ENCODE data around the gene IFT52.

IFT52 gene, protein sequence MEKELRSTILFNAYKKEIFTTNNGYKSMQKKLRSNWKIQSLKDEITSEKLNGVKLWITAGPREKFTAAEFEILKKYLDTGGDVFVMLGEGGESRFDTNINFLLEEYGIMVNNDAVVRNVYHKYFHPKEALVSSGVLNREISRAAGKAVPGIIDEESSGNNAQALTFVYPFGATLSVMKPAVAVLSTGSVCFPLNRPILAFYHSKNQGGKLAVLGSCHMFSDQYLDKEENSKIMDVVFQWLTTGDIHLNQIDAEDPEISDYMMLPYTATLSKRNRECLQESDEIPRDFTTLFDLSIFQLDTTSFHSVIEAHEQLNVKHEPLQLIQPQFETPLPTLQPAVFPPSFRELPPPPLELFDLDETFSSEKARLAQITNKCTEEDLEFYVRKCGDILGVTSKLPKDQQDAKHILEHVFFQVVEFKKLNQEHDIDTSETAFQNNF

DNA sequence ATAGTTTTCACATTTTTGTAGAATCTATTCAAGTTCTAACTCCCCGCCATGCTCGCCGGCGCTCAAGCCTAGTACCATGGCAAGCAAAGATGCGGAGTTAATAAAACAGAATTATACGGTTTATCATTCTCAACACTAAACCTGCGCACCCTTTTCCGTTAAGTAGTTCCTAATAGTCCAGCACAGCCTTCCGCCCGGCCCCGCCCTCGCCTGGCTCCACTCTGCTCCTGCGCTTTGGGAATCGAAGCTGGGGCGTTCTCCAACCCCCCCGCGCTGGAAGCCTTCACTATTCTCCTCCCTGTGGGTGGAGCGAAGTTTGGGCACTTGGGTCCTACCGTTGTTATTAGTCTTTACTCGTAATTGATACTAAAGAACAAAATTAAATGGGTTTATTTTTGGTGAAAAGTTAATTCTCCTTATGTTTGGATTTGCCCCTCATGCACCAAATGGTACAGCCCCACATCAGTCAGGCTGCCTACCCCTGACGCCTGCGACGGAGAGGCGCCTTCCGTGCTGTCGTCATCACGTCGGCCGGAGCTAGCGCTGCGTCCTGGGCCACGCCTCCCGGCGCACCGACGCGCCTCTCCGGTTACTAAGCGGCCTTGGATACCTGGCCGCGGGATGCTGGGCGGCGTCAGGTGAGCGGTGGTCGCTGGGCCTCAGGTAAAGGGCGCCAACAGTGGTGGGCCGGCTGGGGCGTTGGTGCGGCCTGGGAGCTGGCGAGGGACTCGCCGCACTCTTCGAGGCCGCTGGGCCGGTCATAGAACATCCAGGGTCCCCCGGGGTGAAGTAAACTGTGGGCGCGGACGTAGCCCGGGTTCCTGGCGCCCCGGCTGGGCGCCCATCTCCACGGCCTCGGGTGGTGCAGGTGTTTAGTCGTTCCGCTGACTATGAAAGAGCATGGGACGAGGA lies at the start of gene IFT52:
Gene IFT52, plus strand, starts transcription at position 546 of the 912 bp plus-strand sequence. CDS start 3,762 bp downstream, outside the sequence.
- DNase-seq: peak; percentile 90

DNA sequence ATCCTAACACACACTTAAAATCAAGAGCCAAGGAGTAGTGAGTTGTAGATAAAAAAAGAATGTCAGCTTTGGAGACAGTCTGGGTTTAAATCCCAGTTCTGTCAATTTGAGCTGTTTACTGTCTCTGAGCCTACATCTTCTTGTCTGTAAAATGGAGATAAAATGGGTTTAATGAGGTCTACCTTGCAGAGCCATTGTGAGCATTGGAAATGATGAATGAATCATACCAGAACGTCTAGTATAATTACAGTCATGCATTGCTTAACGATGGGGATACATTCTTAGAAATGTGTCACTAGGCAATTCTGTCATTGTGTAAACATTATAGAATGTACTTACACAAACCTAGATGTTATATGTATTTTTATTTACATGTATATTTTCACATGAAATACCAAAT lies 49.5 kb upstream of the IFT52 start:
- peak; percentile 32 for DNase-seq

DNA sequence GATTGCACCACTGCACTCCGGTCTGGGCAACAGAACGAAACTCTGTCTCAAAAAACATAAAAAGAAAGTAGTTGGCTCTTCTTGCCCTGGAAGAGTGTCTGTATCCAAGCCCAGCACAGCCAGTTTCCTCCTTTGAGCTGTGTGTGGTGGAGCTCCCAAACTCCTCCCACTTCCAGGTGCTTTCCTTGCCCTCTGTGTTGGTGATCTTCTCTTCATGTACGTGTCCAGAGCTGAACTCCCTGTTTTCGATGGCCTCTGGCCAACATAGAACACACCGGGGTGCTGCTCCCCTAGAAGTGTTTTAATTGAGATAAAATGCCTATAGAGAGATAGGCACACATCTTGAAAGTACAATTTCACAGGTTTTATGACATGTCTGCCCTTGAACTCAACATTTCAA lies 48.6 kb upstream of the IFT52 start:
- no peak for DNase-seq

DNA sequence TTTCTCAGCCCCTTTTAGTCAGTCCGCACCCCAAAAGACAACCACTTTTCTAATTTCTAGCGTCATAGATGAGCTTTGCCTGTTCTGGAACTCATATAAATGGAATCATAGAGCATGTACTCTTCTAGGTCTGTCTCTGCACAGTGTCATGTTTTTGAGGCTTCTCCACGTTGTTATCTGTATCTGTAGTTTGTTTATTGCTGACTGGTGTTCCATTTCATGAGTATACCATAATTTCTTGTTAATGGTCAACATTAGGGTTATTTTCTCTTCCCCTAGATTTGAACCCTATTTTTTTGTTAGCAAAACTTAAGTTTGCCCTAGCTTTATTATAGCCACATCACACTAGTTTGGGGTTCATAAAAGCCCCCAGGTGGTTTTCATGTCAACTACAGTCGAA lies 48.1 kb upstream of the IFT52 start:
- DNase-seq: no peak

DNA sequence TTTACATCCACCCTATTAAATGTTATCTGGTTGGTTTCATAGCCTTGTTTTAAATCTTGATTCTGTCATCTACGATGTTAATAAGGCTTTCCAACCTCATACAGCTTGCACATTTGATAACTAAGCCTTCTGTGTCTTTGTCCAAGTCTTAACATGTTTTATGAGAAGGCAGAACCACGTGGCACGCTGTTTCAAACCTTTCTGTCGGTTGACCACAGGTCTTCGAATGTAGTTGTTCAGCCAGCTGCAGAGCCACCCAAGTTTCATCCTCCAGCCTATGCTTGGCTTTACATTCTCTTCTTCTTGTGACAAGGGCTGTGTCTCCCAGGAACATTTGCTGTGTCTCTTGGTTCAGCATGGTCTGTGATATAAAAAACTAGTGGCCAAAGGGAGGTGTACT lies 47.6 kb upstream of the IFT52 start:
- no peak for DNase-seq

DNA sequence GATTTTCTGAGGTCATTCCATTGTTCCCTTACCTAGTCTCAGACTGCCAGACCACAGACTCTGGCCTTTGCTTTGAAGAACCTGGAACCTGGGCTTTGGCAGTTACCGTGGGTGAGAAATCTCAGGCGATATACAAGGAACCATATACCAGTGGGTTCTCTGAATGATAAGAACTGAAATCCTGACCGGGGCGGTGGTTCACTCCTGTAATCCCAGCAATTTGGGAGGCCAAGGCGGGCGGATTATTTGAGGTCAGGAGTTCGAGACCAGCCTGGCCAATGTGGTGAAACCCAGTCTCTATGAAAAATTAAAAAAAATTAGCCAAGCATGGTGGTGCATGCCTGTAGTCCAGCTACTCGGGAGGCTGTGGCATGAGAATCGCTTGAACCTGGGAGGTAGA lies 46.2 kb upstream of the IFT52 start:
- DNase-seq: no peak

DNA sequence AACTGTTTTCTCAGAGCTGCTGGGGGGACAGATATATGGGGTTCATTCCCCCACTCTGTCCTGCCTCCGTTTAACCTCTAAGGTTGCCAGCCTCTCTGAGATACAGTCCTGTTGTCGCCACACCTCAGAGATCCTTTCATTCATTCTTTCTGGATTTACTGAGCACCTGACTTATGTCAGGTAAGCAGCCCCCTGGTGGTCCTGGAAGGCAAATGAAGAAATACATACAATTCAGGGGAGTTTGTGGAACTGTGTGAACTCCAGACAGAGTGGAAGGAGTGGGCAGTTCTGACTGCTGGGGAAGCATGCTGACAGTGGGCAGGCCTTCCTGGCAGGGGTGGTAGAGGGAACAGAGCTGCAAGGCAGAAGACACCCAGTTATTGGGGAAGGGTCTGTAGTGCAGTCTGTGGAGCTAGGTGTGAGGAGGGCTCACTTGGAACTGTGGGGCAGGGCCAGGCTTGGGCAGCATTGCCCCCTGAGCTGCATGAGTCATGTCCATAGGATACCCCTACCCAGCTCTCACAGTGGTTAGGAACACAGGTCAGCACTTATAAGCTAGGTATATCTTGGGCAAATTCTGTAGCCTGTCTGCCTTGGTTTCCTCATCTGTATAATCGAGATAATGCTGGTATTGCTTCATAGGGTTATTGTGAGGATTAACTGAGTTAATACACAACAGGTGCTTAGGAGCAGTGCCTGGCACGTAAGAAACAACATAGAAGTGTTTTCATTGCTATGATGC lies 44.7 kb upstream of the IFT52 start:
- DNase-seq: no peak

DNA sequence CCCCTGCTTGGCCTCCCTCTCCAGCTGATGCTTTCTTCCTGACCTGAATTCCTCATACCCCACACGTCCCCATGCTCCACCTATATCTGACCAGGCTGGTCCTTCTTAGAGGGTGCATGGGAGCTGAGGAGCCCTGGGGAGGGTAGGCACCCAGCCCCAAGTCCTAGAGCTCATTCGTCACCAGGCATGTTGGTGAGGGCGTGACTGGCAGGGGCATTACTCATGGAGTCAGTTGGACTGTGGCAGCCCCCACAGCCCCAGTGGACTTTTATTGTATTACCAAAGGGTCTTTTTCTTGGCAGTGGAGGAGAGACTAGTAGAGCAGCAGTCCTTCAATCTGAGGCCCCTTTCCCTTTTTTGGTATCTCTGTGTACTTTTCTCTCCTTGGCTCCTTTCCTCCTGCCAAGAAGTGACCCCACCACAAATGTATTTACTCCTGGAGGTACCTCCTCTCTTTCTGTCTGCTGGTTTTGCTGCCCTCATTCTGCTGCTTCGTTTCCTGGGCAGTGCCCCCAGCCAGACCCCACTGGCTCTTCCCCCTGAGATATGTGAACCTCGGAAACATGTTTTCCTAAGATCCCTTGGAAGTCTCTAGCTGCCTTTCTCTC lies 42.4 kb upstream of the IFT52 start:
- no peak for DNase-seq

DNA sequence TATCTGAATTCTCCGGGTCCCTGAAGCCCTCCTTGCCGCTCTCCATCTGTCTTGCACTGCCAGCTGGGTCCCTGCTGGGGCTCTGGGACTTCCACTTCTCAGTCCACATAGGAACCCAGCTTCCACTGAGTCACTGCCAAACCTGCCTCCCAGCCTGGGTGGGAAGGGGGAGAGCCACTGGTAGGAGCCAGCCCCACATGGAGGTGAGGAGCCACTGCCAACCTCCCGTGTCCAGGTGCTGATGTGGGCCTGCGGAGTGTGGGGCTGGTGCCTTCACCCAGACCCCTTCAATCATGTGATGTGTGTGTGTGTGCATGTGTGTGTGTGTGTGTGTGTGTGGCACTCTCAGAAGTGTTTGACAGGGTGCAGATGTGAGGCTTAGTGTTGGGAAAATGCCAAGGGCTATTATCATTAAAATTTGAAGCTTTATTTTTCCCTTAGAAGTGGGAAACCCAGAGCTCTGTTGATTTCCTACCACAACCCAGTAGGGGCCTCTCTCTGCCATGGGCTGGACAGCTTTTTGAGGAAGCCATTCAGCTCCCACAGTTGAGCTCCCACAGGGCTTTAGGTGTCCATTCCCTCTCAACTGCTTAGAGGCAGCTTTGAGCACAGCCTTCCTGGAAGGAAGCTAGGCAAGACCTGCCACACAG lies 41.2 kb upstream of the IFT52 start:
- DNase-seq: no peak

DNA sequence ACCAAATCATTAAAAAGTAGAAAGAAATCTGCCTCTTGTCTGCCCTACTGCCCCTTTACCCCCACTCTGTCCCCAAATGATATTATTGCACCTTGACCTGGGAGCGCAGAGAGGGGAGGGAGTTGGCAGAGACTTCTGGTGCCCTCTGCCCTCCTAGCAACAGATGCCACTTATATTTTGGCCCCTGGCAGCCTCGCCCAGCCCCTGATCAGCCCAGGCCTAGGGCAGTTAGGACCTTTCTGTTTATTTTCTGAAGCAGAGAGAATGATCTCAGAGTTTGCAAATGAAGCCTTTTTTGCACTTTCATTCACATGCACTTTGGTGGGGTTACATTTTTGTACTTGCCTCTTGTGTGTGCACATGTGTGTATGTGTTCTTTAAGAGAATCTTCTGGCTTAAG lies 40.3 kb upstream of the IFT52 start:
- DNase-seq: no peak

DNA sequence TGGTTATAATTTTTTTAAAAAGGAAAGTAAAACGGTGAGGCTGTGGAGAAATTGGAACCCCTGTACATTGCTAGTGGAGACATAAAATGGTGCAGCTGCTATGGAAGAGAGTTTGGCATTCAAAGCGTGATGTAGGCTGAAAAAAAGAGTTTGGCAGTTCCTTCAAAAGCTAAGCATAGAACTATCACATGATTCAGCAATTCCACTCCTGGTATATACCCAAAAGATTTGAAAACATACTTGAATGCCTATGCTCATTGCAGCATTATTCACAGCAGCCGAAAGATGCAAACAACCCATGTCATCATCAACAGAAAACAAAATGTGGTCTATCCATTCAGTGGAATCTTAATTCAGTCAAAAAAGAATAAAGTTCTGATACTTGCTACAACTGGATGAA lies 36.4 kb upstream of the IFT52 start:
- DNase-seq: no peak

DNA sequence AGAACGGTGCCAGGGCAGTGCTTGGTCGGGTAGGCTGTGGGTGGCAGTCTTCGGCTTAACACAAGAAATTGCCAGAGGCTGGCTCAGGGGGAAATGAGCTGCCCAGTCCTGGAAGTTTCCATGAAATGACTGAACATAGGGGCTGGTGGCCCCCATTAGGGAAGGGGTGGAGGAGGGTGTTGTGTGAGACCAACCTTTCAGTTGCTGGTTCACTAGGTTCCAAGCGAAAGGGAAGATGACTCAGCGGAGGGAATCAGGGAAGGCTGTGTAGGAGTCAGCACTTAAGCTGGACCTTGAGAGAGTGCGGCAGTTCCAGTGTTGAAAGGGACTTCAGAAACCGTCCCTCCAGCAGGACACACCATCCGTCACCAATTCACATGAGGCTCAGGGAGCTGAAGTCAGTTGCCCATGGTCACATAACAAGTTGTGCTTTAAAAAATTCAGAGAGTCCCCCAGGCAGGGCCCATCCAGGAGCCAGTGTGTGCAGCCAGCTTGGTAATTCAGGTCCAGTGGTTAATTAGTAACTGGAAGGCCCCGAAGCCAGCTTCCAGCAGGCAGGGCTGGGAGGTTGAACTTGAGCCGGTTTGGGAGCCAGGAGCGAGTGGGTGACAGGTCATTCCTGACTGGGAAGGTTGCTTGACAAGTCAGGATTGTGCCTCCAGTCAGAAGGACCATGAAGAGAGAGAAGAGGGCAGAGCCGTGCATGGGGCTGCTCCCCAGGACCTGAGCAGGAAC lies 32.2 kb upstream of the IFT52 start, which contains the start of gene SGK2:
Gene SGK2, plus strand, starts transcription at position 616 of the 735 bp plus-strand sequence. CDS start 7,469 bp downstream, outside the sequence.
- peak; percentile 8 for DNase-seq

DNA sequence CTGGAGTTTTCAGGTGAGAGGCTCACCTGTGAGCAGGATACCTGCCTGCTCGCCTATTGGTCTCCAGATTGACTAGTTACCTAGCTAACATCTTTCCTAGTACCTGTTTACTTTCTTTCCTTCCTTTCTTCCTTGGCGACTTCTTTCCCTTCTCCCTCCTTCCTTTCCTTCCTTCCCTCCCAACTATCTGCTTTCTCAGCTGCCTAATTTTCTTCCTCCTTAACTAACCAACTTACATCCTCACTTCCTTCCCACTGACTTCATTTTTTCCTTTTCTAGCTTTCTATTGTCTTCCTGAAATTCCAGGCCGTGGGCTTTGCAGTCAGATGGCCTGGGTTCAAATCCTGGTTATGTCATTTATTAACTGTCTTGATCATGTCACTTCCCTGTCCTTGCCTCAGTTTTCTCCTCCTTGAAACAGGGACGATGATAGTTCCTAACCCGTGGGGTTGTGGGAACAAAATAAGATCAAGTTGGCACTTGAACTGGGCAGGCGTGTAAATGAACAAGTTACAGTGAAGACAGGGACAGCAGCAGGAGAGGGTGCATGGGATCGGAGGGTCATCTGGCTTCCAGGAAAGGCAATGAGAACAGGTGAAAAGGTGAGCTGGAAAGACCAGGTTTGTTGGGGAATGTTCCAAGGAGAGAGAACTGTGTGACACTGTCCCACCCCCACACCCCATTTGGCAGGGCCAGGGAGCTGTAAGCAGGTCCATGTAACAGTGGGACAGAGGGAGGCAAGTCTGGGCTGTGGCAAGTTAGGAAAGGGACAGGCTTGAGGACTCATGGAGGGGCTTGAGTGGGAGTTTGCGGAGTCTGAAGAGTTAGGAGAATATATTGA lies 31.4 kb upstream of the IFT52 start:
- no peak for DNase-seq

DNA sequence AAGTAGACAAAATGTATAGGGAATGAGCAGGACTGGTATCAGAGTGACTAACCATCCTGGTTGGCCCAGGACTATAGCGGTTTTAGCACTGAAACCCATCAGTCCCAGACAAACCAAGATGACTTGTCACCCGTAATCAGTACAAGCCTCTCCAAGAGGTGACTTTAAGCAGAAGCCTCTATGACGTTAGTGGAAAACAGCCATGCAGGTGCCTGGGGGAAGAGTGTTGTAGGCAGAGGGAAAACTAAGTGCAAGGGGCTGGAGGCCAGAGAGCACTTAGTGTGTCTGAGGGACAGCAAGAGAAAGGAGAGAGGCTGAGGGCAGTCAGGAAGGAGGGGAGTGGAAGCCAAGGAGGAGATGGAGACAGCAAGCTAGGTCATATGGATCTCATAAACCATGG lies 29.8 kb upstream of the IFT52 start:
- DNase-seq: no peak

DNA sequence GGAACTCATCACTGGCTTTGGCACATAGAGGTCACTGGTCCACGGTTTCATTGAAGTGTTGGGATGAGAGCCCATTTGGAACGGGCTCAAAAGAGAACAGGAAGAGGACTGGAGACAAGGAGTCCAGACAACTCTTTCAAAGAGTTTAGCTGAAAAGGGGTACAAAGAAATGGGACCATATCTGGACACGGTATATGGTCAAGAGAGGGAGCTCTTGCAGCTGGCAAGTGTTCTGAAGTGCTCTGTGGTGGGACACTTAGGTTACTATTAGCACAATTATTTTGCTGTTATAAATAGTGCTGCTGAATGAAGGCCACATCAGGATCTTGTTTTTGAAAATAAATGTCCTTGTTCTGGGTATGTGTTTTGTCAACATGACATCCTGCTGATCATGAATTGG lies 27.3 kb upstream of the IFT52 start:
- no peak for DNase-seq

DNA sequence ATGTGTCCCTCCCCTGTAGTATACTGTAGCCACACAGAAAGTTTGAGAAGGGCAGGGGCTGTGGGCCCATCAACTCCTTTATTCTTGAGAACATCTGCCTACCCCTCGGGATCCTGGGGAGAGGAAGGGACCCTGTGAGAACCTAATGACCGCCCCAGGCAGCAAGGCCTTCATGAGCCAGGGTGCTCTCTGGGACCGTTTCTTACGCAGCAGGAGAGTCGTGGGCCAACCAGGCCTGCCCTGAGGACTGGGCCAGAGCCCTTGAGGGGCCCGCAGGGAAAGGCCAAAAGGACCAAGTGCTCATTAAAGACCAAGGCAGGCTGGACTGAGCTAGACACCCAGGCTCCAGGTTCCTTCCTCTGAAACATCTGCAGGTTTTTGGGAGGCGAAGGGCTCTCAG lies 26.7 kb upstream of the IFT52 start:
- DNase-seq: no peak

DNA sequence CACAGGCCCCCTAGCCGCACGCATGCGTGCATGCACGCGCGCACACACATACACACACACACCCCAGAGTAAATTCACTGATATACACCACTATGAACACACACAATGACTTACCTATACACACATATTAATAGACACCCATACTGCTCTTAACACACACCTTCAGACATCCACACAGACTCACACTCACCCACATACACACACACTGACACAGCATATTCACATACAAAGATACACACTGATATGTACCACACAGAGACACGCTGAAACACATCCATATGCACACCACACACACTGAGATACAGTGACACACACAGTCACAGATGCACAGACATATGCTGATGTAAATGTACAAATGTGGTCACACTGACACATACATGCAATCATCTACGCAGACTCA lies 26.3 kb upstream of the IFT52 start:
- DNase-seq: no peak

DNA sequence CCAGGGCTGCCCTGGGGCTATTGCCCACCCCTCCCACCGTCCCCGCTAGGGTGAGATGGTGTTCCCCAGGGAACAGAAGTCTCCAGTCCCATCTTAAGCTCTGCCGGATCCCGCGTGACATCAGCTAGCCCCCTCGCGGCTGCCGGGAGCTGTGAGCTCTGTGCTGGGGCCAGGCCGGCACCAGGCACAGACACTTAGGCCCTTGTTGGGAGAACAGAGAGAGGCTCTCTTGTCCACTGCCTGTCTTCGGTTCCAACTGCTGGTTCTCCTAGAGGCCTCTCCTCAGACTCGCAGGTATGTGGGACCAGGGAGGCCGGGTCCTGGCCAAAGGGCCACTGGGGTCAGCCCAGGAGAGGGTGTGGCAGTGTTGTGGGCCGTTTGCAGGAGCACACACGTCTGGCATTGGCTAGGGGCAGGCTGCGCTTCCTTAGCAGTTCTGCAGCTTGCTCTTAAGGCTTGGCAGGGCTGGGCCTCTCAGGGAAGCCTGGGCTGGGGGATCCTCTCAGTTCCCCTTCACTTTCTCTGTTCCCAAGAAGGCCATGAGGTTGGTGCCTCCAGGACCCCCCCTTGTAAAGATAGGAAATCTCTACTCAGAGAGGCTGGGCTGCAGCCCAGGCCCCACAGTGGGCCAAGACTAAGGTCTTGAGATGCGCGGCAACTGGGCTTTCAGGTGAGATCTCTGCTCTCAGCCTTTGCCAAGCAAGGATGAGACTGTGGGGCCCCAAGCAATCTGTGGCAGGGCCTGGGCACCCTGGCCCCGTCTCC lies 25.6 kb upstream of the IFT52 start:
- no peak for DNase-seq

DNA sequence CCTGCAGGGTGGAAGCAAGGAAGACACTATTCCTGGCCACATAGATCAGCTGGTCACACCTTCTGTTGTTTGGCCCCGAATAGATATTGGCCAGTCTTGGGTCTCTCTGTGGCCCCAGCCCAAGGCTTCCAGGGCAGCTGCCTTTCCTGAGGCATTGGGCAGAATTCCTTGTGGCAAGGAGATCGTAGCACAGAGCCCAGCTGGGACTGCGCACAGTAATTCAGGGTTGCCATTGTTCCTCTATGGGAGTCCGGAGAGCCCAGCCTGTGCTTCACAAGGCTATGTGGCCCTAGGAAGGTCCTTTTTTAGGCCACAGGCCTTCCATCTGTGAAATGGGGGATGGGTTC lies 25.0 kb upstream of the IFT52 start:
- no peak for DNase-seq

DNA sequence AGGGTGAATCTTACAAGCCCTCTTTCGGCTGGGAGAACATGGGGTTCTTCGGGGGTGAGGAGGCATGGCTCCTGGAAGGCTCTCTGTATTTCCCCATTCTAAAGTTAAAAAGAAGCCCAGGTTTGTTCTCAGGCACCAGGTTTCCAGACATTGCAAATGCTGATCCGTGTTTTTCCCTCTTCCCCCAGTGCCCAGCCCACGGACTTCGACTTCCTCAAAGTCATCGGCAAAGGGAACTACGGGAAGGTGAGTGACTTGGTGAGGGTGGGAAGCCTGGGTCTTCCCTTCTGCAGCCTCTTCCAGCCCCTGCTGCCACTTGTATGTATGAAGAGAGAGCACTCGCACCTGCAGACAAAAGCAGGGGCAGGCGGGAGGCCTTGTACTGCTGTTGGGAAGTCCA lies 23.3 kb upstream of the IFT52 start:
- no peak for DNase-seq

Data from fibroblast of skin of right quadriceps (primary cell).